ENCODE data around the gene METRNL.
"Not testable (repeated sequence)": the region's sequence is repeated elsewhere in the genome, so short reads cannot be mapped to it uniquely, and the experiment has no call there.

Gene METRNL

DNA sequence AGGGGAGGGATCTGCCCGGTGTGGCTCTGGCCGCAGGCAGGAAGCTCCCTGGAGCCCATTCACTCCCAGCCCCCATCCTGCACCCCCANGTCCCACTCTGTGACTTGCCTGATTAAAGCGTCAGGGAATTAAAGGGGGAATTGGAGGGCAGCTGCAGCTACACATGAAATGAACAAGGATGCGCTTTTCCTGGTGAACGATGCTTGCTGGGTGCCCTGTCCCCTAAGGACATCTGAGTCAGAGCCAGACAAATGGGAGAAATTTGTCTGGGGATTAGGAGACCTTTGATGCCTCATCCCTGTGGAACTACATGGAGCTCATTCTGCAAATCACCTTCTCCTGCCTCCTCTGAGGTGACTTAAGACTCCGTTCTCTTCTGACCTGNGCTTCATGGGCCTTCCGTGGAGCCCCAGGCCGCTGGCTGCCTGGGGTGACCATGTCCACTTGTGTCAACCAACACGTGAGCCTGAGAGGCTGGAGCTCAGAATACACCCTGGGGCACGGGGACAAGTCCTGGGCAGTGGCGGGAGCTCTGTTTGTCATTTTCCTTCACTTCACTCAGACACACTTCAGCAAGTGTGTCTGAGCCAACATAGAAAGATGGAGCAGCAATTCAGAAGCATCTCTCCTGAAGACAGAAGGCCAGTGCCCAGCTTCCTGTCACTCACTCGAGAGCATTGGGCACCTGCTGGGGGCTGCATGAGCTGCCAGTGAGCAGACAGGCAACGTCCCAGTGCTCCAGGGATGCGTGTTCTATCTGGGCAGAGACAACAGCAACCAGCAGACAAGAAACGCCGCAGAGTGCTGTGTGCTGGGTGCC lies 54.1 kb downstream of the METRNL start:
- in situ Hi-C loops (cut with MboI; ENCODE audit: low sequenced_read_pairs): no loop called here

DNA sequence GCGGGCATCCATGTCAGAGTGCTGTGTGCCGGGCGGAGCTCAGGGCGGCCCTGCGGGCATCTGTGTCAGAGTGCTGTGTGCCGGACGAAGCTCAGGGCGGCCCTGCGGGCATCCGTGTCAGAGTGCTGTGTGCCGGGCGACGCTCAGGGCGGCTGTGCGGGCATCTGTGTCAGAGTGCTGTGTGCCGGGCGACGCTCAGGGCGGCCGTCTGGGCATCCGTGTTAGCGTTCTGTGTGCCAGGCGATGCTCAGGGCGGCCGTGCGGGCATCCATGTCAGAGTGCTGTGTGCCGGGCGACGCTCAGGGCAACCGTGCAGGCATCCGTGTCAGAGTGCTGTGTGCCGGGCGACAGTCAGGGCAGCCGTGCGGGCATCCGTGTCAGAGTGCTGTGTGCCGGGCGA lies 55.0 kb downstream of the METRNL start:
- in situ Hi-C loops (cut with MboI; ENCODE audit: low sequenced_read_pairs): not testable (repeated sequence)

DNA sequence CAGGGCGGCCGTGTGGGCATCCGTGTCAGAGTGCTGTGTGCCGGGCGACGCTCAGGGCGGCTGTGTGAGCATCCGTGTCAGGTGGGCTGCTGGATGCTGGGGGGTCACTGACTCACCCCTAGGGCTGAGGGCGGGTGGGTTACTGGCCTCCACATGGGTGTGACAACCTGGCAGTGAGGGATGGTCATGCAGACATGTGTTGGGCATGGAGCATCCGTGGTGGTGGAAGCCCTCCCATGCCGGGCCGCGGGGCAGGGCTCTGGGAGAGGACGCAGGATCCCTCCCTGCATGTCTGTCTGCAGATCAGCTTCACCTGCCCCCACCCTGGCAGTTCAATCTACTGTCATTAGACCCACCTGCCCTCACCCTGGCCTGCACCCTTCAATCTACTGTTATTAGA lies 56.3 kb downstream of the METRNL start:
- in situ Hi-C loops (cut with MboI; ENCODE audit: low sequenced_read_pairs): no loop called here

DNA sequence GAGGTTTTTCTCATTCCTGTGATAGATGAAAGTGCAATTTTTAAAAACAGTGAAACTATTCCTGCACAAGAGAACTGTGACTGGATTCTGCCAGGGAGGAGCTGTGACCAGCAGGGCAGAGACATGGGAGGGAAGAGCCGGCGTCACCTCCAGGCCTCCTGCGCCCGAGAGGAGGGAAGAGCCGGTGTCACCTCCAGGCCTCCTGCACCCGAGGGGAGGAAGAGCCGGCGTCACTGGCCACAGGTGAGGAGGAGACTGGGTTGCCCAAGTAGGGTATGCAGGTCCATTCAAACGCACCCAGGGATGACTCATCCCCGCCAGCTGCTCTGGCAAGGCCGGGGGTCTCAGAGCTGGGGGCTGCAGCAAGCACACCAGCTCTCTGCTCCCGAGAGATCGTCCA lies 56.7 kb downstream of the METRNL start:
- in situ Hi-C loops (cut with MboI; ENCODE audit: low sequenced_read_pairs): no loop called here

DNA sequence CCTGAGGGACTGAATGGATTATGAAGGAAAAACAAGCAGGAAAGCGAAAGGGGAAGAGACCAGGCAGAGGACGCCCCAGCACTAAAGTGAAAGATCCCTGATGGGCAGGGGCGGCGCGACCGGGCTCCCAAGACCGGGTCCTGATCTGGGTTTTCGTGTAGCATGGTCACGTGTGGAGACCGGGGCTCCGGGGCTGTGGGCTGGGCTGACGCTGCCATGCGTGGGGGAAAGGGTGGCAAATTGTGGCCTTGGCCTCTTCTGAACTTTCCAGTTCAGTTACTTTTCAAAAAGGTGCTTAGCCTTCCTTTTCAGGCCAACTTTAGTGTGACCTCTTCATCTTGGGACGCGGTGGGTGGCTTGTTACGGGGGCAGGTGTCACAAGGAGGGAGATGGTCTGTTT lies 57.5 kb downstream of the METRNL start:
- in situ Hi-C loops (cut with MboI; ENCODE audit: low sequenced_read_pairs): no loop called here

DNA sequence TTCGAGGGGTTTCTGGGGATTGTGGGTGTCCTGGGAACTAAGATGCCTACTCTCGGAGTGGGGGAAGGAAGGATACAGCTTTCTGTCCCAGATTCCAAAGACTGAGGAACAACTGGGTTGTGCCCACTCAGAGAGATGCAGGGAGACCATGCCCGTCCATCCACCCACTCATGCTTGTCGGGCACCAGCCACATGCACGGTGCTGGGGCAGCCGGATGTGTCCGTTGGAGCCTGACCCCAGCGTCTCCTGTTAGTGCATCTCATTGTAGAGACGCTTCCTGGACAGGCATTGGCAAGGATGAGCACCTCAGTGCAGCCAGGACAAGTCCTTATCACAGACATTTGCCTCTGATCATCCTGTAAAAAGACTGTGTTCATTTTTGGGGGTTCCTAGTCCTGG lies 58.1 kb downstream of the METRNL start:
- in situ Hi-C loops (cut with MboI; ENCODE audit: low sequenced_read_pairs): no loop called here

DNA sequence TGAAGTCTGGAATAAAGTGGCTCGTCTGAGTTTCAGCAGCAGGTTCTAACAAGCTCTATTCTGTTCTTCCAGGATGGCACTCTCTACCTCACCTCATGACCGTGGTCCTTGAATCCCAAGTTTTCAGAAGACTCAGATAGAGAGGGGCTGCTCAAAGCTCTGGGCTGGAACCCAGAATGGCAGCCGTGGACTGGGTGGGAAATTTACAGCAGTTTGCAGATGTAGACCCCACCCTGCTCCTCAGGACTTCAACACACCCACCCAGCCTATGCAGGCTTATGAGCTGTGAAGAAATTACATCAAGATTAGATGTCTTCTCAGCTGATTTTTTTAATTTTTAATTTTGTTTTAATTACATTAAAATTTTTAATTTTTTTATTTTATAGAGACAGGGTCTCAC lies 59.4 kb downstream of the METRNL start:
- in situ Hi-C loops (cut with MboI; ENCODE audit: low sequenced_read_pairs): no loop called here

DNA sequence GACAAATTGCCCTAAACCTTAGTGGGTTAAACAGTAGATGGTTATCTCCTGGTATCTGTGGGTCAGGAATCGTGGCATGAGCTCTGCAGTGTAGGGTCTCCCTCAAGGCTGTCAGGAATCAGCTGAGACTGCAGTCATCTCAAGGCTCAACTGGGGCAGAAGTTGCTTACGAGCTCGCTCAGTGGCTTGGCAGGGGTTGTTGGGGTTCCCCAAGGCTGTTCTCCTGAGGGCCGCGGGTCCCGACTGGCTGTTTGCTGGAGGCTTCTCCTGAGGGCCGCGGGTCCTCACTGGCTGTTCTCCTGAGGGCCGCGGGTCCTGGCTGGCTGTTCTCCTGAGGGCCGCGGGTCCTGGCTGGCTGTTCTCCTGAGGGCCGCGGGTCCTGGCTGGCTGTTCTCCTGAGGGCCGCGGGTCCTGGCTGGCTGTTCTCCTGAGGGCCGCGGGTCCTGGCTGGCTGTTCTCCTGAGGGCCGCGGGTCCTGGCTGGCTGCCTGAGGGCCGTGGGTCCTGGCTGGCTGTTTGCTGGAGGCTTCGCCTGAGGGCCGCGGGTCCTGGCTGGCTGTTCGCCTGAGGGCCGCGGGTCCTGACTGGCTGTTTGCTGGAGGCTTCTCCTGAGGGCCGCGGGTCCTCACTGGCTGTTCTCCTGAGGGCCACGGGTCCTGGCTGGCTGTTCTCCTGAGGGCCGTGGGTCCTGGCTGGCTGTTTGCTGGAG lies 60.3 kb downstream of the METRNL start:
- in situ Hi-C loops (cut with MboI; ENCODE audit: low sequenced_read_pairs): not testable (repeated sequence)

DNA sequence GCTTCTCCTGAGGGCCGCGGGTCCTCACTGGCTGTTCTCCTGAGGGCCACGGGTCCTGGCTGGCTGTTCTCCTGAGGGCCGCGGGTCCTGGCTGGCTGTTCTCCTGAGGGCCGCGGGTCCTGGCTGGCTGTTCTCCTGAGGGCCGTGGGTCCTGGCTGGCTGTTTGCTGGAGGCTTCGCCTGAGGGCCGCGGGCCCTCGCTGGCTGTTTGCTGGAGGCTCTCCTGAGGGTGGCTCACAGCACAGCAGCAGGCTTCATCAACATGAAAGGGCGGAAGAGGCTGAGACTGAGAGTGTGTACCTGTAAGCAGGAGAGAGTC lies 60.8 kb downstream of the METRNL start:
- in situ Hi-C loops (cut with MboI; ENCODE audit: low sequenced_read_pairs): not testable (repeated sequence)

DNA sequence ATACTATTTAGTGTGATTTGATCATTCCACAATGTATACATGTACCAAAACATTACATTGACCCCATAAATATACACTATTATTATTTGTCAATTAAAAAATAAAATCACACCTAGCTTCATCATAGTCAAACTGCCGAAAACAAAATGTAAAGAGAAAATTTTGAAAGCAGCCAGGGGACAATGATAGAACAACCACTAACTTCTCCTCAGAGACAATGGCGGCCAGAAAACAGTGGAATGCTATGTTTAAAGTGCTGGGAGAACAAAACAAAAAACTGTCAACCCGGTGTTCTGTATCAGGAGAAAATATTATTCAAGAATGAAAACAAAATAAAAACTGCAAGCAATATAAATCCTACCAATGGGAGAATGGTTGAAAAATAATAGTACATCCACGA lies 63.2 kb downstream of the METRNL start:
- in situ Hi-C loops (cut with MboI; ENCODE audit: low sequenced_read_pairs): no loop called here

DNA sequence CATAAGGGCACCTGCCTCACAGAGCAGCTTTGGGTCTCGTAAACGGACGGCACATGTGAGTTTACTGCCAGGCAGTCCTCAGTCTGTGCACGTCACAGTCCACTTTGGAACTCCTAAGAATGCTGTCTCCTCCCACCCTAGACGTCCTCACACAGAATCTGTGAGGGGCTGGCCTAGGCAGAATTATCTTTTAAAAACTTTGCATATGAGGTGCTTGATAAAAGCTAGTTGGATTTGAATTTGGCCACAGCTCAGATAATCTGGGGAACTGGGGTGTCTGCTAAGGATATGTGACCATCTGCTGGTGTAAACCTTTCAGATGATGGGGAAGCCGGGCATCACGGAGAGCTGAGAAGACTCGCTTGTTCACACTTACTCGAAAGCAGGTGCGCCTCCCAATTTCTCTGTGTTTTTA lies 64.4 kb downstream of the METRNL start:
- in situ Hi-C loops (cut with MboI; ENCODE audit: low sequenced_read_pairs): no loop called here
